ENCODE data around the gene HHIPL1.

The HHIPL1 gene

DNA sequence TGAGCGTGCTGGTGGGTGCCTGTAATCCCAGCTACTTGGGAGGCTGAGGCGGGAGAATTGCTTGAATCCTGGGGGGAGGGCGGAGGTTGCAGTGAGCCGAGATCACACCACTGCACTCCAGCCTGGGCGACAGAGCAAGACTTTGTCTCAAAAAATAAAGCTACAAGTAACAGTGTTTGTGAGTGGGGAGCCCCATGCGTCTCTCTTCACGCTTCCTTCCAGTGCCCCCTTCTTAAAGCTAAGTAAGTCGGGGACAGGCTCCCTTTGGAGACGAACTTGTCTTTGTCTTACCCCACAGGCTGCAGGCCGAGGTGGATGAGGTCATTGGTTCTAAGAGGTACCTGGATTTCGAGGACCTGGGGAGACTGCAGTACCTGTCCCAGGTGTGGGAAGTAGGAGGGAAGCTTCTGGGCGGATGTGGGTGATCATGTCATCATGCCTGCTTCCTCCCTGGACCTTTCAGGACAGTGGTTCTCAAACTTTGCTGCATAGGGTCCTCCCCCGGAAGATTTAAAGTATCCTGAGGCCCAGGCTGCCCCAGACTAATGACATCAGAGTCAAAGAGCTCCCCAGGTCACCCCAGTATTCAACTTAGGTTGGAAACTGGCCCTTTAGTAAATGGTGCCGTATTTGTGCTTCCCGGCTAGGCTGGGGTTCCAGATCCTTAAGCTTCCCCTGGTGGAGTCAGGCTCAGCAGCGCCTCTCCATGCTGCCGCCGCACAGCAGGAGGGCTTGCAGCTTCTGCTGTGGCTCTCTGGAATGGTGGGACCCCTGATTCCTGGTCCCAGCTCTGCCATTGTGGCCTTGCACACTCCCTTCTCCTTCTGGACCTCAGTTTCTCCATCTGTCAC is 76.2 kb downstream of the HHIPL1 start:
- no peak for DNase-seq (ENCODE audit: low read depth)
- no peak overlapping the region for H3K4me3 ChIP-seq (ENCODE audit: low read depth, low read length)
- TF ChIP-seq, protein P1, sequence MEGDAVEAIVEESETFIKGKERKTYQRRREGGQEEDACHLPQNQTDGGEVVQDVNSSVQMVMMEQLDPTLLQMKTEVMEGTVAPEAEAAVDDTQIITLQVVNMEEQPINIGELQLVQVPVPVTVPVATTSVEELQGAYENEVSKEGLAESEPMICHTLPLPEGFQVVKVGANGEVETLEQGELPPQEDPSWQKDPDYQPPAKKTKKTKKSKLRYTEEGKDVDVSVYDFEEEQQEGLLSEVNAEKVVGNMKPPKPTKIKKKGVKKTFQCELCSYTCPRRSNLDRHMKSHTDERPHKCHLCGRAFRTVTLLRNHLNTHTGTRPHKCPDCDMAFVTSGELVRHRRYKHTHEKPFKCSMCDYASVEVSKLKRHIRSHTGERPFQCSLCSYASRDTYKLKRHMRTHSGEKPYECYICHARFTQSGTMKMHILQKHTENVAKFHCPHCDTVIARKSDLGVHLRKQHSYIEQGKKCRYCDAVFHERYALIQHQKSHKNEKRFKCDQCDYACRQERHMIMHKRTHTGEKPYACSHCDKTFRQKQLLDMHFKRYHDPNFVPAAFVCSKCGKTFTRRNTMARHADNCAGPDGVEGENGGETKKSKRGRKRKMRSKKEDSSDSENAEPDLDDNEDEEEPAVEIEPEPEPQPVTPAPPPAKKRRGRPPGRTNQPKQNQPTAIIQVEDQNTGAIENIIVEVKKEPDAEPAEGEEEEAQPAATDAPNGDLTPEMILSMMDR (IDR thresholded peaks at IDR 0.05; ENCODE audit: low read depth, low read length, missing control alignments) = no peak
- in situ Hi-C loops (cut with HindIII; ENCODE audit: low sequenced_read_pairs) = loop anchor here (5.0 kb wide), 2 partner anchors 34 to 171 kb away; no protein-coding TSS in a partner anchor

DNA sequence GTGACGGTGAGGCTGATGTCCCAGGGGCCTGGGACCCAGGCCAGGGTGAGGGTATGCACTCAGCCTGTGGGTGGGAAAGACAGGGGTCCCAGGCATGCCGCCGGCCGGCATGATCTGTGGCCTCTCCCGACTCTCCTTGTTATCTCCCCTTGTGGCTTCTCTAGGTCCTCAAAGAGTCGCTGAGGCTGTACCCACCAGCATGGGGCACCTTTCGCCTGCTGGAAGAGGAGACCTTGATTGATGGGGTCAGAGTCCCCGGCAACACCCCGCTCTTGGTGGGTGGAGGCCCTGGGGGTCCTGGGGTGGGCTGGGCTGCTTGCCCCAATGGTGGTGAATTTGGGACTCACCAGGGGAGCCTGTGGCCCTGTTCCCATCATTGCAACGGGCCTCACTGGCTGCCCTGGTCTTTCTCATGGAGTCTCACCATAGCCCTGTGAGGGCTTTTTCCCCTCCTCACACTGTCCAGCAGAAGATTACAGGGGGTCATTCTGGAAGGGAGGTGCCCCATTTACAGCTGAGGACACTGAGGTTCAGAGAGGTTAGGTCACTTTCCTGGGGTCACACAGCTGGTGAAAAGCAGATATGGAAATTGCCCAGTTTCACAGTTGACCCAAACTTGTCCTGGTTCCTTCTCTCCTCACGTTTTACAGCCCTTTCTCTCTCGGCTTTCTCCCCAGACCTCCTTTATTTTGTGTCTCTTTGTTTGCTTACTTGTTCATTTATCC is 77.0 kb downstream of the HHIPL1 start:
- in situ Hi-C loops (cut with HindIII; ENCODE audit: low sequenced_read_pairs) = loop anchor here (5.0 kb wide), 2 partner anchors 35 to 170 kb away; no protein-coding TSS in a partner anchor
- no peak overlapping the region for H3K4me3 ChIP-seq (ENCODE audit: low read depth, low read length)
- no peak for DNase-seq (ENCODE audit: low read depth)
- TF ChIP-seq, protein P1 (IDR thresholded peaks at IDR 0.05; ENCODE audit: low read depth, low read length, missing control alignments) = no peak

DNA sequence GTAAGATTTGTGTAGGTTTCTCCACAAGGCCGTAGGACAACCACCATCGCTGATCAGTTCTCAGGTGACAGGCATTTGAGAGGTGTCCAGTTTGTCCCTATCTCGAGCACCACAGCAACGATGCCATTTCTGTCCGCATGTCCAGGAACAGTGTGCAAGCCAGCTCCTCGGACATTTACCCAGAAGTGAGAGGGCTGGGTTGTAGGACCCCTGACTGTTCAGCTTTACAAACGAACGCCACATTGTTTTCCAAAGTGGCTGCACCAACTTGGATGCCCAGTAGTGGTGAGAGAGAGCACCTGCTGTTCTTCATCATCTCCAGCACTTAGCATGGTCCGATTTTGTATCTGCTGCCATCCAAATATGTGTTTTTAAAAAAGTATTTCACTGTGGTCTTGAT is 77.8 kb downstream of the HHIPL1 start:
- TF ChIP-seq, protein P1 (IDR thresholded peaks at IDR 0.05; ENCODE audit: low read depth, low read length, missing control alignments) = no peak
- no peak overlapping the region for H3K4me3 ChIP-seq (ENCODE audit: low read depth, low read length)
- DNase-seq (ENCODE audit: low read depth) = no peak
- in situ Hi-C loops (cut with HindIII; ENCODE audit: low sequenced_read_pairs) = loop anchor here (5.0 kb wide), 2 partner anchors 35 to 170 kb away; no protein-coding TSS in a partner anchor

DNA sequence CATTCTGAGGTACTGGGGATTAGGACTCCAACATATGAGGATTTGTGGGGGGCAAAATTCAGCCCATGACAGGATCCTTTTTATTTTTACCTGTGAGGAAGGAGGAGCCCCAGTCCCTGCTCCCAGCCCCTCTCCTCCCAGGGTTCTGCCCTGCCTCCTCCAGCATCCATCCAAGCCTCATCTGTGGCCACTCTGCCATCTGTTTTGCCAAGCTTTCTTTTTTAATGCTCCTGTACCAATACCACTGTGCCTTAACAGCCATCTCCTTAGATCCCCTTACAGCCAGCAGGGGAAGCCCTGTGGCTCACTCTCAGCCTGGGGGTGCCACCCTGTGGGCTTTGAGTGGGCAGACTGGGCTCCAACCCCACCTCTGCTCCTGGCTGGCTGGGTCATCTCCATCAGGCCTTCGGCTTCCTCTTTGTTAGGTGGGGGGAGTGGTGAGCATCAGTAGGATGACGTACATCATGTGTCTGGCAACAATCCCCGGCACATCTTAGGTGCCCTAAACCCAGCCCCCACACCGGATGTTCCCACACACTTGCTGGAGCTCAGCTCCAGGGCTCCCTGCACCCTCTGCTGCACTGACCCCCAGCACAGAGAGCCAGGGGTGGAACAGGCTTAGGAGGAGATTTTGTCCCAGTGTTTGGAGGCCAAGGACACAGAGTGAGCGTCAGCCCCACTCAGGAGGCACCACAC is 79.4 kb downstream of the HHIPL1 start:
- DNase-seq (ENCODE audit: low read depth) = no peak
- in situ Hi-C loops (cut with HindIII; ENCODE audit: low sequenced_read_pairs) = loop anchor here (5.0 kb wide), 2 partner anchors 37 to 168 kb away; no protein-coding TSS in a partner anchor
- H3K4me3 ChIP-seq (ENCODE audit: low read depth, low read length) = no peak overlapping the region
- TF ChIP-seq, protein P1 (IDR thresholded peaks at IDR 0.05; ENCODE audit: low read depth, low read length, missing control alignments) = no peak

DNA sequence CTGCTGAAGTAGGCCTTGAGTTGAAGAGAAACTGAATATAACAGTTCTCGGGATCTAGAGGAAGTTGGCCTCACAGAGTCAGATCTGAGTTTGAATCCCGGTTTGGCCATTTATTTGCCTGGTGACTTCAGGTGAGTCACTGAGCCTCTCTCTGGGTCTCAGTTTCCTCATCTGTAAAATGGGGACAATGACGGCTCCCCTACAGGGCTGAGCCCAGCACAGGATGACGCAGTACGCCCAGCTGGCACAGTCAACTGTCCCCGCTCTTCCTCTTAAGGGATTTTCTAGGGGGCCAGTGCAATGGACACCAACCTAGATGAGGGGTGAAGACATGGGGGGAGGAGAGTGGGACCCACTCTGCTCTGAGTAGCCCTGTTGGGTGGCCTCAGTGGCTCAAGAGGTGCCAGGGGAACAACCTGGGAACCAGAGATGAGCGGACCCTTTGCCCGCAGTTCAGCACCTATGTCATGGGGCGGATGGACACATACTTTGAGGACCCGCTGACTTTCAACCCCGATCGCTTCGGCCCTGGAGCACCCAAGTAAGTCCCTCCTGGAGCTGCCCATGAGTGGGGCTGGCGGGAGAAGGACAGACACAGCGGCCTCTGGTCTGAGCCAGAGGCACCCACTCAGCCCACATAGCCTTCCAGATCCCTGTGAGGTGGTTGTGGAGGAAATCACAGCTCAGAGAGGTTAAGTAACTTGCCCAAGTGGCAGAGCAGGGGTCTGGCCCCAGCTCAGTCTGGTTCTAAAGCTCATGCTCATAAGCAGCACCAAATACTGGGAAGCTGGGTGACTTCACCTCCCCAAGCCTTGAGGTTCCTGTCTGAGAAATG is 80.2 kb downstream of the HHIPL1 start:
- TF ChIP-seq, protein P1 (IDR thresholded peaks at IDR 0.05; ENCODE audit: low read depth, low read length, missing control alignments) = no peak
- DNase-seq (ENCODE audit: low read depth) = no peak
- in situ Hi-C loops (cut with HindIII; ENCODE audit: low sequenced_read_pairs) = loop anchor here (5.0 kb wide), 2 partner anchors 38 to 167 kb away; no protein-coding TSS in a partner anchor
- H3K4me3 ChIP-seq (ENCODE audit: low read depth, low read length) = no peak overlapping the region
